Uterus (tissue), 4 donors: ENCODE data around the gene TTBK2. TPM values are rescaled to one million over a fixed set of nuclear protein-coding genes. Genes with fewer than 3 reads are reported as not detected.

ENCODE experiments used
- DNase-seq, 2 donors: peaks; one replicate each; pipeline ENCODE4 v3.0.0-alpha.2; 2019 to 2020
- H3K27ac ChIP-seq, 2 donors: fragments of 200-600 bp; sonication (generic); 1 replicate in 1 of 2; 2 replicates in 1 of 2; pipeline ENCODE4 v1.5.1; 2016 to 2018
- H3K27me3 ChIP-seq, 2 donors: fragments of 200-600 bp; sonication (generic); one replicate each; pipeline ENCODE4 v1.5.1; 2018 to 2019; ENCODE audit warnings: control low read depth in 1 of 2
- H3K36me3 ChIP-seq, 2 donors: fragments of 200-600 bp; sonication (generic); one replicate each; pipeline ENCODE4 v1.5.1; 2019; ENCODE audit warnings: control low read depth in 1 of 2
- H3K4me1 ChIP-seq, 2 donors: fragments of 200-600 bp; sonication (generic); one replicate each; pipeline ENCODE4 v1.5.1; 2018 to 2019; ENCODE audit warnings: control low read depth in 1 of 2
- H3K4me3 ChIP-seq, 2 donors: fragments of 200-600 bp; sonication (generic); 1 replicate in 1 of 2; 2 replicates in 1 of 2; pipeline ENCODE4 v1.5.1; 2018 to 2019; ENCODE audit warnings: mild to moderate bottlenecking in 1 of 2
- H3K9me3 ChIP-seq, 2 donors: fragments of 200-600 bp; sonication (generic); one replicate each; pipeline ENCODE4 v1.5.1; 2019; ENCODE audit warnings: control low read depth in 1 of 2
- CTCF ChIP-seq, 4 experiments: fragments of 200-600 bp in 2 of 4; fragments of 450-650 bp in 2 of 4; sonication (generic) in 2 of 4; IDR thresholded peaks; one replicate each; pipeline ENCODE4 v1.5.1; 2016 to 2019; ENCODE audit warnings: antibody characterized with exemption in 4 of 4, mild to moderate bottlenecking in 2 of 4, moderate library complexity in 1 of 4
- POLR2A ChIP-seq, 2 donors: fragments of 450-650 bp; IDR thresholded peaks; one replicate each; pipeline ENCODE4 v1.6.1; 2016; ENCODE audit warnings: antibody characterized with exemption in 2 of 2, mild to moderate bottlenecking in 1 of 2, moderate library complexity in 1 of 2
- intact Hi-C: fragments of 100-400 bp; cut with DNase I; formaldehyde crosslinking; loops from one replicate; pipeline ENCODE4 v1.15.1; 2023; ENCODE audit warnings: low total_unique reads
- total RNA-seq, 4 donors: library from RNA; depleted of rRNA in 3 of 4; stranded (reverse); fragments of >200 nt in 3 of 4; gene quantifications; one replicate each; pipeline versions ENCODE4 v1.1.0 to v1.2.4, GENCODE V29; 2014 to 2023
- donor health status: DM: yes; HTN: yes; CAD: no.

Gene TTBK2
- total RNA-seq, 4 donors from 2014 or later = 5.9 to 32.3 (median 20.6) TPM

- H3K4me1 ChIP-seq = no peaks in the 10 kb centered on the region
- H3K4me3 ChIP-seq = no peak overlapping the region
- H3K27me3 ChIP-seq = no peaks in the 10 kb centered on the region
- intact Hi-C loops = no loop called here
- no peaks in the 10 kb centered on the region for H3K36me3 ChIP-seq
- TF ChIP-seq CTCF (IDR thresholded peaks at IDR 0.05) (no peak), POLR2A (IDR thresholded peaks at IDR 0.05) (no peak)
- DNase-seq = no peak
- H3K27ac ChIP-seq = no peak overlapping the region
- H3K9me3 ChIP-seq = no peaks in the 10 kb centered on the region
Measured at GRCh38 chr15:42846647-42847046, 73.9 kb downstream of the TTBK2 start.

GRCh38 chr15:42845581-42845980 is 75.0 kb downstream of the TTBK2 start:
- no peak overlapping the region for H3K4me3 ChIP-seq
- H3K27ac ChIP-seq = no peak overlapping the region
- no peaks in the 10 kb centered on the region for H3K36me3 ChIP-seq
- TF ChIP-seq CTCF (IDR thresholded peaks at IDR 0.05) = no peak
- no peak for TF ChIP-seq POLR2A (IDR thresholded peaks at IDR 0.05)
- no peaks in the 10 kb centered on the region for H3K4me1 ChIP-seq
- DNase-seq = no peak
- intact Hi-C loops = no loop called here
- H3K9me3 ChIP-seq = no peaks in the 10 kb centered on the region
- H3K27me3 ChIP-seq = no peaks in the 10 kb centered on the region

GRCh38 chr15:42843699-42844098 is 76.9 kb downstream of the TTBK2 start:
- intact Hi-C loops = no loop called here
- DNase-seq = no peak
- Histone ChIP-seq H3K27ac (no peak overlapping the region), H3K9me3 (no peaks in the 10 kb centered on the region), H3K4me1 (no peaks in the 10 kb centered on the region), H3K4me3 (no peak overlapping the region), H3K36me3 (no peaks in the 10 kb centered on the region), H3K27me3 (no peaks in the 10 kb centered on the region)
- TF ChIP-seq CTCF (IDR thresholded peaks at IDR 0.05) = no peak
- TF ChIP-seq POLR2A (IDR thresholded peaks at IDR 0.05) = no peak

GRCh38 chr15:42836251-42836650 is 84.3 kb downstream of the TTBK2 start:
- H3K4me1 ChIP-seq = no peaks in the 10 kb centered on the region
- TF ChIP-seq POLR2A (IDR thresholded peaks at IDR 0.05) = no peak
- TF ChIP-seq CTCF (IDR thresholded peaks at IDR 0.05) = no peak
- H3K27me3 ChIP-seq = no peaks in the 10 kb centered on the region
- H3K4me3 ChIP-seq = no peak overlapping the region
- H3K36me3 ChIP-seq = no peaks in the 10 kb centered on the region
- no peaks in the 10 kb centered on the region for H3K9me3 ChIP-seq
- no peak for DNase-seq
- intact Hi-C loops = no loop called here
- no peak overlapping the region for H3K27ac ChIP-seq

GRCh38 chr15:42832576-42832975 is 88.0 kb downstream of the TTBK2 start:
- intact Hi-C loops = no loop called here
- H3K36me3 ChIP-seq = no peaks in the 10 kb centered on the region
- no peaks in the 10 kb centered on the region for H3K4me1 ChIP-seq
- no peaks in the 10 kb centered on the region for H3K9me3 ChIP-seq
- H3K27me3 ChIP-seq = no peaks in the 10 kb centered on the region
- no peak overlapping the region for H3K27ac ChIP-seq
- TF ChIP-seq POLR2A (IDR thresholded peaks at IDR 0.05) (no peak), CTCF (IDR thresholded peaks at IDR 0.05) (no peak)
- no peak overlapping the region for H3K4me3 ChIP-seq
- no peak for DNase-seq
